GM12873 (cell line): ENCODE data around the gene ANXA7.

Source experiments
- CTCF ChIP-seq: IDR thresholded peaks from 2 replicates; pipeline ENCODE4 v1.5.1; 2012; ENCODE audit warnings: low read depth, mild to moderate bottlenecking, moderate library complexity, low read length, control low read depth; ENCODE audit not compliant: insufficient read depth; ENCODE audit errors: missing control alignments

ANXA7 gene

GRCh38 chr10:73423309-73423708 is 9.5 kb upstream of the ANXA7 start:
- no peak for TF ChIP-seq CTCF

- TF ChIP-seq CTCF: no peak
Measured at GRCh38 chr10:73416571-73416970, 2.7 kb upstream of the ANXA7 start.

GRCh38 chr10:73414230-73414945 is 530 bp upstream of the ANXA7 start:
- TF ChIP-seq CTCF: no peak

- TF ChIP-seq CTCF: no peak
Measured at GRCh38 chr10:73413108-73413527, 740 bp downstream of the ANXA7 start.

GRCh38 chr10:73410897-73411296 is 3.0 kb downstream of the ANXA7 start:
- TF ChIP-seq CTCF: no peak

- TF ChIP-seq CTCF: no peak
Measured at GRCh38 chr10:73408978-73409521, 4.8 kb downstream of the ANXA7 start.

GRCh38 chr10:73408061-73408460 is 5.8 kb downstream of the ANXA7 start:
- TF ChIP-seq CTCF: no peak
